C4-2B (cell line): ENCODE results near the gene SPINT2.

Source experiments
- ZFX ChIP-seq: fragments of 450-650 bp; IDR thresholded peaks from 2 replicates; pipeline ENCODE4 v1.6.1; 2017
- TF ChIP-seq, protein P1 (sequence below): fragments of 450-650 bp; conservative IDR thresholded peaks from 2 replicates; pipeline ENCODE4 v1.5.1; 2017; ENCODE audit warnings: mild to moderate bottlenecking

DNA sequence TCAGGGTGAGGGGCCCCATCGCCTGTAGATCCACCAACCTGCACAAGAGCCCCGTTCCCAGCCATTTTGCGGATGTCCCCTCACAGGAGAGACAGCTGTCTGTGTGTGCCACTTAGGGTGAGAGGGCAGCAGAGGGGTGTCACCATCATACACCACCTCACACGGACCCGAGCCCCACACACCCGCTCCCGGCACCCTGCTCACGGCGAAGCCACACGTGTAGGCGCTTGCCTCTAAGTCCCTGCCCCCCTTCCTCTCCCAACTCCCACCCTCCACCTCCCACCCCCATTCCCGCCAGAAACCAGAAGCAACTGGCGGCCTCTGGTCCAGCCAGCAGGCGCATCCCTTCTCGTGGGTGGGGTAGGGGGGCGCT lies 36.4 kb upstream of the SPINT2 start:
- TF ChIP-seq, protein P1, sequence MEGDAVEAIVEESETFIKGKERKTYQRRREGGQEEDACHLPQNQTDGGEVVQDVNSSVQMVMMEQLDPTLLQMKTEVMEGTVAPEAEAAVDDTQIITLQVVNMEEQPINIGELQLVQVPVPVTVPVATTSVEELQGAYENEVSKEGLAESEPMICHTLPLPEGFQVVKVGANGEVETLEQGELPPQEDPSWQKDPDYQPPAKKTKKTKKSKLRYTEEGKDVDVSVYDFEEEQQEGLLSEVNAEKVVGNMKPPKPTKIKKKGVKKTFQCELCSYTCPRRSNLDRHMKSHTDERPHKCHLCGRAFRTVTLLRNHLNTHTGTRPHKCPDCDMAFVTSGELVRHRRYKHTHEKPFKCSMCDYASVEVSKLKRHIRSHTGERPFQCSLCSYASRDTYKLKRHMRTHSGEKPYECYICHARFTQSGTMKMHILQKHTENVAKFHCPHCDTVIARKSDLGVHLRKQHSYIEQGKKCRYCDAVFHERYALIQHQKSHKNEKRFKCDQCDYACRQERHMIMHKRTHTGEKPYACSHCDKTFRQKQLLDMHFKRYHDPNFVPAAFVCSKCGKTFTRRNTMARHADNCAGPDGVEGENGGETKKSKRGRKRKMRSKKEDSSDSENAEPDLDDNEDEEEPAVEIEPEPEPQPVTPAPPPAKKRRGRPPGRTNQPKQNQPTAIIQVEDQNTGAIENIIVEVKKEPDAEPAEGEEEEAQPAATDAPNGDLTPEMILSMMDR: no peak
- no peak for TF ChIP-seq ZFX
